Activated CD4-positive, CD25-positive, alpha-beta regulatory T cell (primary cell): Measurements from ENCODE around the gene PRIMPOL.
"Not testable (repeated sequence)": the region's sequence is repeated elsewhere in the genome, so short reads cannot be mapped to it uniquely, and the experiment has no call there.

Source experiments
- DNase-seq, 4 experiments: peaks; one replicate each; lab custom pipeline; 2025; lab: John Stamatoyannopoulos, UW

PRIMPOL gene

GRCh38 chr4:184649026-184649970 is at the start of gene PRIMPOL, which contains the start of gene CASP3:
Gene PRIMPOL (plus strand): TSS chr4:184649738. CDS start chr4:184657141, 7,403 bp downstream.
Gene CASP3 (minus strand): TSS chr4:184649447. CDS start chr4:184638453, 10,994 bp downstream.
- DNase-seq, result peak; percentile 92 to 96 (median 95)

GRCh38 chr4:184600982-184601381 is 48.6 kb upstream of the PRIMPOL start:
- DNase-seq, result not testable (repeated sequence)

- not testable (repeated sequence) for DNase-seq
These were observed 46.7 kb upstream of the PRIMPOL start for GRCh38 chr4:184602857-184603256.

- not testable (repeated sequence) for DNase-seq
These were observed 42.1 kb upstream of the PRIMPOL start for GRCh38 chr4:184607429-184607828.

- no peak for DNase-seq
These were observed 37.5 kb upstream of the PRIMPOL start for GRCh38 chr4:184612074-184612473.

GRCh38 chr4:184613405-184613804 is 36.1 kb upstream of the PRIMPOL start:
- no peak for DNase-seq

GRCh38 chr4:184614509-184614908 is 35.0 kb upstream of the PRIMPOL start:
- DNase-seq, result no peak

GRCh38 chr4:184616168-184616567 is 33.4 kb upstream of the PRIMPOL start:
- not testable (repeated sequence) for DNase-seq

- DNase-seq, result no peak
These were observed 32.6 kb upstream of the PRIMPOL start for GRCh38 chr4:184616633-184617551.

- no peak for DNase-seq
These were observed 31.8 kb upstream of the PRIMPOL start for GRCh38 chr4:184617600-184618196.

- no peak for DNase-seq
These were observed 29.2 kb upstream of the PRIMPOL start for GRCh38 chr4:184620212-184620867.

GRCh38 chr4:184621518-184621917 is 28.0 kb upstream of the PRIMPOL start:
- no peak for DNase-seq

GRCh38 chr4:184624504-184624903 is 25.0 kb upstream of the PRIMPOL start:
- not testable (repeated sequence) for DNase-seq

GRCh38 chr4:184624972-184625554 is 24.5 kb upstream of the PRIMPOL start:
- DNase-seq, result no peak

- DNase-seq, result not testable (repeated sequence)
These were observed 23.5 kb upstream of the PRIMPOL start for GRCh38 chr4:184625783-184626596.

GRCh38 chr4:184628103-184628502 is 21.4 kb upstream of the PRIMPOL start:
- DNase-seq, result no peak

- no peak for DNase-seq
These were observed 16.7 kb upstream of the PRIMPOL start for GRCh38 chr4:184632842-184633241.

GRCh38 chr4:184635381-184635780 is 14.2 kb upstream of the PRIMPOL start:
- no peak for DNase-seq

- no peak for DNase-seq
These were observed 13.4 kb upstream of the PRIMPOL start for GRCh38 chr4:184636144-184636543.

- no peak for DNase-seq
These were observed 12.6 kb upstream of the PRIMPOL start for GRCh38 chr4:184636897-184637296.
